MG63 (cell line): Measurements from ENCODE around the gene TMTC2. TPM values are rescaled to one million over a fixed set of nuclear protein-coding genes. Genes with fewer than 3 reads are reported as not detected.

Experiments used
- DNase-seq: peaks from one replicate; pipeline ENCODE4 v3.0.0-alpha.2; 2020
- H3K27me3 ChIP-seq: fragments of 250-450 bp; sonication (Bioruptor Pico); 2 replicates; pipeline ENCODE4 v1.5.1; 2020; ENCODE audit warnings: mild to moderate bottlenecking, moderate library complexity
- H3K36me3 ChIP-seq: fragments of 250-450 bp; sonication (Bioruptor Pico); 2 replicates; pipeline ENCODE4 v1.5.1; 2020; ENCODE audit warnings: mild to moderate bottlenecking, moderate library complexity
- H3K4me3 ChIP-seq: fragments of 250-450 bp; sonication (Bioruptor Pico); 2 replicates; pipeline ENCODE4 v1.5.1; 2020; ENCODE audit warnings: mild to moderate bottlenecking, moderate library complexity
- H3K9me3 ChIP-seq: fragments of 250-450 bp; sonication (Bioruptor Pico); 2 replicates; pipeline ENCODE4 v1.5.1; 2020; ENCODE audit warnings: mild to moderate bottlenecking, moderate library complexity
- total RNA-seq: library from RNA; depleted of rRNA; stranded (reverse); fragments of >200 nt; shearing (Covaris generic); gene quantifications from 2 replicates; pipeline ENCODE4 v1.2.3, GENCODE V29; 2014; ENCODE audit warnings: low replicate concordance; rRNA removed

Gene TMTC2
- 1.8 and 2.2 TPM in 2 replicates for total RNA-seq

- no peaks in the 10 kb centered on the region for H3K9me3 ChIP-seq
- peak; percentile 84 for DNase-seq
- peak within 1 kb of the TSS; percentile 87 for H3K4me3 ChIP-seq
- H3K36me3 ChIP-seq = no peaks in the 10 kb centered on the region
- no peaks in the 10 kb centered on the region; the same call in none of the 2 replicates for H3K27me3 ChIP-seq
Measured at GRCh38 chr12:82686168-82687020, at the start of gene TMTC2. Gene TMTC2, plus strand, starts transcription at chr12:82686906.

- no peak overlapping the region for H3K4me3 ChIP-seq
- H3K27me3 ChIP-seq = no peaks in the 10 kb centered on the region
- DNase-seq = no peak
- H3K9me3 ChIP-seq = no peaks in the 10 kb centered on the region
- H3K36me3 ChIP-seq = no peaks in the 10 kb centered on the region
Measured at GRCh38 chr12:82638324-82638723, 48.4 kb upstream of the TMTC2 start.

DNA sequence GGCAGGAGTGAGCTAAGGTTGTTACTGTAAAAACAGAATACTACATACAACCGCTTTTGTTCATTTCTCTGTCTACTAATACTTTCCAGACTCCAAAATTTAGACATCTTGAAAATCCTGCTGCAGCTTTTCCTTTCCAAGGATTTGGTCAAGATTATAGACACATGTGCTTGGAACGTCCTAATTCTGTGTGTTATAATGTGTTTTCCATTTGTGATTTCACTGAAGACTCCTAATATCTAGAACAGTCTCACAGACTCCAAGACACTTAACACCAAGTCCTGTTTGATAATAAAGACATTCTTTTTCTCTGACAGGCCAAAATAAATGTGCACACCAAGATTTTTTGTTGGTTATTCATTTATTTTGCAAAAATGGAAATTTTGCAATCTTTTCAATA is 41.8 kb upstream of the TMTC2 start:
- no peak overlapping the region for H3K4me3 ChIP-seq
- H3K36me3 ChIP-seq = no peaks in the 10 kb centered on the region
- DNase-seq = no peak
- H3K27me3 ChIP-seq = no peaks in the 10 kb centered on the region
- H3K9me3 ChIP-seq = no peaks in the 10 kb centered on the region

DNA sequence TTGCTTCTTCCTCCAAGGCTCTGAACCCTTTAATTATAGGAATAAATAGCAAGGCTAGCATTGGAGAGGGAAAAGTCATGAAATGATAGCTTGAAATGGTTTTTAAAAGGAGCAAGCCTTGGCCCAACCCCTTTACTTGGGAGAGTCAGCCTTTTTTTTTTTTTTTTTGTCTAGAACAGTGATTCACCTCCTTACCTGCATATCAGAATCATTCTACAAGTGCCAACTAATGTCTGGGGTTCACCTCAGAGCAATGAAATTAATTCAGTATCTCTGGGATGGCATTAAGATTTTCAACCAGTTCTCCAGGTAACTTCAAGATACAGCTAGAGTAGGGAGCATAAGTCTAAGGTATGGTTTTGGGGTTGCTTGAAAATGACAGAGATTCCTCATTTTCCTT is 41.3 kb upstream of the TMTC2 start:
- Histone ChIP-seq H3K4me3 (no peak overlapping the region), H3K9me3 (no peaks in the 10 kb centered on the region), H3K36me3 (no peaks in the 10 kb centered on the region), H3K27me3 (no peaks in the 10 kb centered on the region)
- DNase-seq = no peak

DNA sequence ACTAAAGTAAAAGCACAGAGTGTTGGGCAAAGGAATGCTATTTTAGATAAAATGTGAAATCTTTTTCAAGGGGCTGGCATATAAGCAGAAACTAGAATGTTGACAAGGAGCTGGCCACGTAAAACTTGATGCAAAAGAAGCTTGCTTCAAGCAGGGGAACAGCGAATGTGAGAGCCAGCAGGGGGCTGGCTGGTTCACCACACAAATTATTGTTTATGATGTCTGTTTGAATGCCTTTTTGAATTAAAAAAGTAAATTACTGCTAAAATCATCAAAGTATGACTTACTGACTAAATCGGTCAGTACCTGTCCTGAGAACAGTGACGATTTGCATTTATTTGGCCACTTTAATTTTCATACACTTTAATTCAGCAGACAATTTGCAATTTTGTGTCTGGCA is 38.9 kb upstream of the TMTC2 start:
- Histone ChIP-seq H3K36me3 (no peaks in the 10 kb centered on the region), H3K4me3 (no peak overlapping the region), H3K27me3 (no peaks in the 10 kb centered on the region), H3K9me3 (no peaks in the 10 kb centered on the region)
- no peak for DNase-seq

- no peak for DNase-seq
- H3K4me3 ChIP-seq = no peak overlapping the region
- no peaks in the 10 kb centered on the region for H3K36me3 ChIP-seq
- no peaks in the 10 kb centered on the region for H3K9me3 ChIP-seq
- no peaks in the 10 kb centered on the region for H3K27me3 ChIP-seq
Measured at GRCh38 chr12:82648259-82648909, 38.3 kb upstream of the TMTC2 start.

DNA sequence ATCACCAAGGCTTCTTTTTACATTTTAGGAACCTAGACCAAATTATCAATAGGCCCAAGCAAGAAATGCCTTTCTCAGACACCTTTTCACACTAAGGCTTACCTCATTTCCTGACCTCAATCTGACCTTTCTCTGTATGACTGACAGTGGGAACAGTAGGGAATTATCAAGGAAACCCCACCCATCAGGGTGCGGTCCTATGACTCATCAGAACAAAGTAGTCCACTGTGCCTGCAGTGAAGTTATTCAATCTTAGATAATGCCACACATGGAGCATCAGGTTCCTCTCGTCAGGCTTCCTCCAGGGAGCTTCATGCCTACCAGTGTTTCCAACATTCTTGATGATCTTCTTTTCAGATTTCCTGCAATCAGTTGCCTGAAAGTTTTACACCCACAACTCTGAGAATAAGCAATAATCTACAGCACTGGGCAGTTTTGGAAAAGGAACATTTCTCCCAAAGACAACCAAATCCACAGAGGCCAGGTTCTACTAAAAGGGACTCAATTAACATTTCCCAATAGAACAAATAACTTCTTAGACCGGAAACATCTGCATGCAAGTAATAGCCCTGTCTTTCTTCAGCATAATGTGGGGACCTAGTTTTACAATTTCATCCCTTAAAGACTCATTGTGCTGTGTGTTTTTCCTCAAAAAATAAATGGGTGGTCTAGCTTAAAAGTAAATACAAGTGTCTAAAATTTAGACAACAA is 35.9 kb upstream of the TMTC2 start:
- H3K36me3 ChIP-seq = no peaks in the 10 kb centered on the region
- DNase-seq = peak; percentile 53
- H3K4me3 ChIP-seq = no peak overlapping the region
- no peaks in the 10 kb centered on the region for H3K9me3 ChIP-seq
- no peaks in the 10 kb centered on the region for H3K27me3 ChIP-seq

GRCh38 chr12:82651489-82651888 is 35.2 kb upstream of the TMTC2 start:
- H3K27me3 ChIP-seq = no peaks in the 10 kb centered on the region
- H3K36me3 ChIP-seq = no peaks in the 10 kb centered on the region
- DNase-seq = no peak
- no peak overlapping the region for H3K4me3 ChIP-seq
- no peaks in the 10 kb centered on the region for H3K9me3 ChIP-seq

DNA sequence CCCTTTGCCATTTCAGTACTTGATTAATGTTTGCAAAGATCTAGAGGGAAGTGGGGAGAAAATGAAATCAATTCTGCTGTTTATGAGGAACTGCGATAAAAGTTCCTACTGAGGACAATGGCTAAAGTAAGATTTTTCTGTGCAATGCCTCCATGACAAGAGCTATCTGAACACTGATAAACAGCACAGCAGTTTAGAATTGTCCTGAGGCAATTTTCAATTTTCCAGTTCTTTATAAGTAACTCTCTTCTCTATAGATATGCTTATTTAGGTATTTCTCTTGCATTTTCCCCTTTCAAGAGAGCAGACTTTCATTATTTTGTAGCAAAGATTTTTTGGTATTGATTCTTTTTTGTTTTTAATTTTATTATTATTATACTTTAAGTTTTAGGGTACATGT is 34.6 kb upstream of the TMTC2 start:
- no peaks in the 10 kb centered on the region for H3K9me3 ChIP-seq
- H3K36me3 ChIP-seq = no peaks in the 10 kb centered on the region
- no peaks in the 10 kb centered on the region for H3K27me3 ChIP-seq
- DNase-seq = no peak
- H3K4me3 ChIP-seq = no peak overlapping the region

- H3K9me3 ChIP-seq = no peaks in the 10 kb centered on the region
- no peak overlapping the region for H3K4me3 ChIP-seq
- DNase-seq = no peak
- H3K27me3 ChIP-seq = no peaks in the 10 kb centered on the region
- no peaks in the 10 kb centered on the region for H3K36me3 ChIP-seq
Measured at GRCh38 chr12:82655751-82656150, 31.0 kb upstream of the TMTC2 start.

- Histone ChIP-seq H3K9me3 (no peaks in the 10 kb centered on the region), H3K27me3 (no peaks in the 10 kb centered on the region), H3K4me3 (no peak overlapping the region), H3K36me3 (no peaks in the 10 kb centered on the region)
- no peak for DNase-seq
Measured at GRCh38 chr12:82659343-82660207, 27.1 kb upstream of the TMTC2 start.

DNA sequence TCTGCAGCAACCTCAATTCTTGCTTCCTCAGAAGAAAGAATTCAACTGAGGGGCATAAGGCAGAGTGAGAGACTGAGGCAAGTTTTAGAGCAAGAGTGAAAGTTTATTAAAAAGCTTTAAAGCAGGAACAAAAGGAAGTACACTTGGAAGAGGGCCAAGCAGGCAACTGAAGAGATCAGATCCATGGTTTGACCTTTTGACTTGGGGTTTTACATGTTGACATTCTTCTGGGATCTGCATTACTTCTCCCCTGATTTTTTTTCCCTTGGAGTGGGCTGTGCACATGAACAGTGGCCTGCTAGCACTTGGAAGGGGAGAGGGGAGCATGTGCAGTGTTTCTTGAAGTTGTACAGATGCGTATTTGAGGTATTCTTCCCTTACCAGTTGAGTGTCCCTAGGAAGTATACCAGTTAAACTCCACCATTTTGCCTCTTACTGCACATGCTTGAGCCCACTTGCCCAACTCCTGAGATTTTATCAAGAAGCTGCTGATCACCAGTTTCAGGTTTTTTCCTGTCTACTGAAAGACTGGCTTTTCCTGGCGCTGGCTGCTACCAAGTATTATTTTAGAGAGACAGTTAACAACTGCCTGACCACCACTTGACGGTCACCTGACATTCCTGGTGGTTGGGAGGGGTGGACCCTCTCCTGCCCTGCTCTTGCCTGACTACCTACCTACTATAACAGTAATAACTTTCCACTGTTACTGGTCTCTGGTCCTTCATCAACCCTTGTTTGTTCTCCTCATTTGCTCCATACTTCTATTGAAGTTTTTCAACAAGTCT is 26.0 kb upstream of the TMTC2 start:
- Histone ChIP-seq H3K27me3 (no peaks in the 10 kb centered on the region), H3K36me3 (no peaks in the 10 kb centered on the region), H3K4me3 (no peak overlapping the region), H3K9me3 (no peaks in the 10 kb centered on the region)
- DNase-seq = no peak

GRCh38 chr12:82663893-82664292 is 22.8 kb upstream of the TMTC2 start:
- no peaks in the 10 kb centered on the region for H3K27me3 ChIP-seq
- no peaks in the 10 kb centered on the region for H3K36me3 ChIP-seq
- DNase-seq = no peak
- H3K4me3 ChIP-seq = no peak overlapping the region
- no peaks in the 10 kb centered on the region for H3K9me3 ChIP-seq

DNA sequence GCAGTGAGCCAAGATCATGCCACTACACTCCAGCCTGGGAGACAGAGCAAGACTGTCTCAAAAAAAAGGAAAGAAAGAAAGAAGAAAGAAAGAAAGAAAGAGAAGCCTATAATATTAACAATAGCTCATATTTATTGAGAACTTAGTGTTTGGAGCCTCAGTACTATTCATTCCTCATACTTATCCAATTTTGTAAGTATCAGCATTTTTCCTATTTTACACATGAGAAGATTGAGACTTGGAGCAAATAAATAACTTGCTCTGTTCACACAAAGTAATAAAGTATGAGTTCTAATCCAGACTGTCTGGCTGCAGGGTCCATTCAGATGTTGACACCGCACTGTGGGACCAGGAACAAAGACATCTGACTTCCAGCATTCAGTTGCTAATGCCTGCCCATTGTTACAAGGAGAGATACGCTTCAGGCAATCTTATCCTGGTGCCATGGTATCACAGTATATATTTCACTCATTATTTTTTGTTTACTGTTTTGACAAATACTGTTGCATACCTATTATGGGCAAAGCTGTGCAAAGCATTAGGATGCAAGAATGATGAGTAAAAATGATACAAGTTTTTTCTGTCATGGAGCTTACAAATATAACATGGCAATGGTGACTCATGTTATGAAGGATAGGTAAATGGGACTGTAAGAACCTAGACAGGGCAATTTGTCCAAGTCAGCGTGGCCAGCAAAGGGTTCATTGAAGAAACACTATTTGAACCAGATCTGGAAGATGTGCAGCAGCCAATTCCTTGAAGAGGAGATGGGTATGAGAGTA is 21.4 kb upstream of the TMTC2 start:
- Histone ChIP-seq H3K4me3 (no peak overlapping the region), H3K27me3 (no peaks in the 10 kb centered on the region), H3K36me3 (no peaks in the 10 kb centered on the region), H3K9me3 (no peaks in the 10 kb centered on the region)
- no peak for DNase-seq

- Histone ChIP-seq H3K27me3 (no peaks in the 10 kb centered on the region), H3K9me3 (no peaks in the 10 kb centered on the region), H3K36me3 (no peaks in the 10 kb centered on the region), H3K4me3 (no peak overlapping the region)
- DNase-seq = no peak
Measured at GRCh38 chr12:82666830-82667229, 19.9 kb upstream of the TMTC2 start.
